Testis (tissue), 3 donors: ENCODE data around the gene OLFM1. TPM values are rescaled to one million over a fixed set of nuclear protein-coding genes. Genes with fewer than 3 reads are reported as not detected.

Experiments used
- DNase-seq: peaks from one replicate; pipeline ENCODE4 v3.0.0-alpha.2; 2019
- H3K27ac ChIP-seq, 2 donors: fragments of 200-600 bp; sonication (generic); one replicate each; pipeline ENCODE4 v1.5.1; 2019
- H3K27me3 ChIP-seq: fragments of 200-600 bp; sonication (generic); one replicate; pipeline ENCODE4 v1.5.1; 2019
- H3K36me3 ChIP-seq: fragments of 200-600 bp; sonication (generic); one replicate; pipeline ENCODE4 v1.5.1; 2017; ENCODE audit warnings: low read depth; ENCODE audit errors: missing control alignments
- H3K4me1 ChIP-seq: fragments of 200-600 bp; sonication (generic); one replicate; pipeline ENCODE4 v1.5.1; 2019
- H3K4me3 ChIP-seq, 2 donors: fragments of 200-600 bp; sonication (generic); one replicate each; pipeline ENCODE4 v1.5.1; 2017 to 2019
- H3K9me3 ChIP-seq: fragments of 200-600 bp; sonication (generic); one replicate; pipeline ENCODE4 v1.5.1; 2017
- POLR2A ChIP-seq: fragments of 450-650 bp; IDR thresholded peaks from one replicate; pipeline ENCODE4 v1.6.1; 2017; ENCODE audit warnings: antibody characterized with exemption, mild to moderate bottlenecking, moderate library complexity
- WGBS, 2 donors: methylation state at CpG; one replicate each; pipeline ENCODE4 v1.1.5; 2018; 5-methylcytosine and 5-hydroxymethylcytosine counted together
- intact Hi-C: fragments of 100-400 bp; cut with DNase I; formaldehyde crosslinking; loops from one replicate; pipeline ENCODE4 v1.15.1; 2023; ENCODE audit warnings: low total_unique reads
- polyA plus RNA-seq: library from polyadenylated mRNA; stranded (reverse); fragments of 350-450 nt; fragmentation: Illumina TruSeq; extraction: RNeasy Lipid Tissue Mini Kit (QIAGEN cat#74804); gene quantifications from one replicate; pipeline ENCODE4 v1.2.3, GENCODE V29; 2014; ENCODE audit warnings: low read depth, low replicate concordance; ENCODE audit not compliant: insufficient read depth
- total RNA-seq, 2 donors: library from RNA; depleted of rRNA; stranded (reverse); fragments of >200 nt; gene quantifications; one replicate each; pipeline ENCODE4 v1.2.3, GENCODE V29; 2016
- TF ChIP-seq, protein P1 (sequence below), 3 experiments: fragments of 450-650 bp in 2 of 3; fragments of 200-600 bp in 1 of 3; sonication (generic) in 1 of 3; IDR thresholded peaks; one replicate each; pipeline ENCODE4 v1.5.1; 2016 to 2019; ENCODE audit warnings: antibody characterized with exemption in 3 of 3, mild to moderate bottlenecking in 2 of 3, moderate library complexity in 1 of 3

Gene OLFM1
- total and polyA plus RNA-seq, 3 donors from 2014 or later: 13.9 to 24.4 (median 16.0) TPM

DNA sequence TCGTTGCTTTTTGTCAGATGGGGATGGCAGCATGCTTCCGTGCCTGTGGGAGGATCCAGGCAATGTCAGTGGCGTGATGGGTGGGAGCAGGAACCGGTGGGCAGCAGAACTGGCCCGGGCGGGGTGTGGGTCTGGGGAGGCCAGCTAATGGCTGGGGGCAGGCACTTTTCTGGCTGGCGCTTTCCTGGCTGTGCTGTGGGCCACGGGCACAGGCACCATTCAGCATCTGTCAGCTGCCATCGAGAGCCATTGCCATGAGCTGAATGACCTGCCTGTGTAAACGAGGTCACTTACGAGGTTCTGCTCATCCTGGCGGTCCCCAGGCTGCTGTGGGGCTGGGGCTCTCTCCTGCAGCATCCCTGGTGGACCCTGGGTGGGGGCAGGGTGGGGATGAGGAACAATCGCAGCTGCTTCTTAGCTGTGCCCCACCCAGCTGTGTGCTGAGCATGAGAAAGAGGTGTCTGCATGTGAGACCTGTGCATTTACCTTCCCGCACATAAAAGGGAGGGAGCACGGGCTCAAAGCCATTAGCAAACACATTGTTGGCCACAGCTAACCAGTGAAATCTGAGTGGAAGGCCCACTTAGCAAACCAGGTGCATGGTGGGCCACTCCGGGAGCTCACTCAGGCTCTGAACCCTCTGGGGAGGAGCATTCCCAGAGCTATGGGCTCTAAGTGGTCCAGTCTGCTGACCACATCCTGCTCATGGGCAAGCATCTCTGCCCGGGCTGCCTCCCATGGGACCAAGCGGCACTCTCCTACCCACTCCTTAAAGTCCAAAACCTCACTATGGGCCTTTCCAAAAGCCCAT lies 41.3 kb upstream of the OLFM1 start:
- no peak for DNase-seq
- intact Hi-C loops: no loop called here
- Histone ChIP-seq H3K4me3 (no peak overlapping the region), H3K36me3 (no peaks in the 10 kb centered on the region), H3K27ac (no peak overlapping the region), H3K4me1 (no peaks in the 10 kb centered on the region), H3K27me3 (no peaks in the 10 kb centered on the region), H3K9me3 (no peaks in the 10 kb centered on the region)
- WGBS, 2 donors: 89 to 92% methylated on average over 6 to 18 of the region's 18 CpGs
- TF ChIP-seq, protein P1, sequence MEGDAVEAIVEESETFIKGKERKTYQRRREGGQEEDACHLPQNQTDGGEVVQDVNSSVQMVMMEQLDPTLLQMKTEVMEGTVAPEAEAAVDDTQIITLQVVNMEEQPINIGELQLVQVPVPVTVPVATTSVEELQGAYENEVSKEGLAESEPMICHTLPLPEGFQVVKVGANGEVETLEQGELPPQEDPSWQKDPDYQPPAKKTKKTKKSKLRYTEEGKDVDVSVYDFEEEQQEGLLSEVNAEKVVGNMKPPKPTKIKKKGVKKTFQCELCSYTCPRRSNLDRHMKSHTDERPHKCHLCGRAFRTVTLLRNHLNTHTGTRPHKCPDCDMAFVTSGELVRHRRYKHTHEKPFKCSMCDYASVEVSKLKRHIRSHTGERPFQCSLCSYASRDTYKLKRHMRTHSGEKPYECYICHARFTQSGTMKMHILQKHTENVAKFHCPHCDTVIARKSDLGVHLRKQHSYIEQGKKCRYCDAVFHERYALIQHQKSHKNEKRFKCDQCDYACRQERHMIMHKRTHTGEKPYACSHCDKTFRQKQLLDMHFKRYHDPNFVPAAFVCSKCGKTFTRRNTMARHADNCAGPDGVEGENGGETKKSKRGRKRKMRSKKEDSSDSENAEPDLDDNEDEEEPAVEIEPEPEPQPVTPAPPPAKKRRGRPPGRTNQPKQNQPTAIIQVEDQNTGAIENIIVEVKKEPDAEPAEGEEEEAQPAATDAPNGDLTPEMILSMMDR (IDR thresholded peaks at IDR 0.05): no peak
- TF ChIP-seq POLR2A: no peak

DNA sequence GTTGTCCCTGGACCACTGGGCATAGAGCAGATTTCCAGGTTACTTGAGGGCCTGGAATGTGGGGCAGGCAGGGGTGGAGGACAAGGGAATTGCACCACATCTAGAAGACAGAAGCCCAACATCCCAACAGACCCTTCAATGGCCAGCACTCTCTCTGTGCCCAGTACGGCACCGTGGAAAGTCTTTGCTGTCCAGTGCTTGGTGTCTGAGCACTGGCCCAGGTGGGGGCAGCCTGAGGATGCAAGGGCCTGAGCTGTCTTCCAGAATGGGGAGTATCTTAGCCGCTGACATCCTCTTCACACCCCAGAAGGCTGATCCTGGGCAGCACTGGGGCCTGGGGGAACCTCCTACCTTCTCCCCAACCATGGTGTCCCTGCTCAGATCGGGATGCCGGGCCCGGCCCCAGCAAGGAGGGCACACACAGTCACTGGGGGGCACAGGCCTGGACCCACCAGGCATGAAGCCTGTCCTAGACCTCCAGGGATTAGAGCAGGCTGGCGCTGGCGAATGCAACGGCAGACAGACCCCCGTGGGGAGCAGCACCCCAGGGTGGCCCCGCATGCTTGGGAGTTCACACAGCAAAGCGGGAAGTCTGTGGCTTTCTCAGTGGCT lies 40.6 kb upstream of the OLFM1 start:
- 86 to 92% methylated on average over 8 to 12 of the region's 12 CpGs for WGBS, 2 donors
- intact Hi-C loops: no loop called here
- H3K9me3 ChIP-seq: no peaks in the 10 kb centered on the region
- no peak for DNase-seq
- no peak overlapping the region for H3K4me3 ChIP-seq
- no peak overlapping the region for H3K27ac ChIP-seq
- TF ChIP-seq, protein P1 (IDR thresholded peaks at IDR 0.05): no peak
- TF ChIP-seq POLR2A: no peak
- no peaks in the 10 kb centered on the region for H3K4me1 ChIP-seq
- no peaks in the 10 kb centered on the region for H3K27me3 ChIP-seq
- no peaks in the 10 kb centered on the region for H3K36me3 ChIP-seq

DNA sequence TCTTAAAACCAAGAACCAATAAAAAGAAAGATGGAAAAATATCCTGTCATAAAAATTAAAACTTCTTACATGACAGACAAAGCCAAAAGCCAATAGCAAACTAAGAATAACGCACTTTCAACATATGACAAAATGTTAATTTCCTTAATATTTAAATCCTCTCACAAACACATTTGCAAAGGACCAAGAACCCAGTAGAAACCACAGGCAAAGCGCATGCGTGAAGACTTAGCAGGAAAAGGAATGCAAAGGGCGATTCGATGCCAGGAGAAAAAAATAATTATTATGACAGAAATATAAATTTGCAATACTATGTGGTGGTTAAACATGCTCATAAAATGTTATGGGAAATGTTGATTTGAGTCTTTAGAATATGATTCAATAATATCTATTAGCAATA lies 39.9 kb upstream of the OLFM1 start:
- no peaks in the 10 kb centered on the region for H3K9me3 ChIP-seq
- H3K36me3 ChIP-seq: no peaks in the 10 kb centered on the region
- no peaks in the 10 kb centered on the region for H3K27me3 ChIP-seq
- no peak for DNase-seq
- TF ChIP-seq POLR2A: no peak
- TF ChIP-seq, protein P1 (IDR thresholded peaks at IDR 0.05): no peak
- H3K4me3 ChIP-seq: no peak overlapping the region
- H3K27ac ChIP-seq: no peak overlapping the region
- WGBS, 2 donors: 83 to 91% methylated on average over 5 of the region's 5 CpGs
- intact Hi-C loops: no loop called here
- H3K4me1 ChIP-seq: no peaks in the 10 kb centered on the region

DNA sequence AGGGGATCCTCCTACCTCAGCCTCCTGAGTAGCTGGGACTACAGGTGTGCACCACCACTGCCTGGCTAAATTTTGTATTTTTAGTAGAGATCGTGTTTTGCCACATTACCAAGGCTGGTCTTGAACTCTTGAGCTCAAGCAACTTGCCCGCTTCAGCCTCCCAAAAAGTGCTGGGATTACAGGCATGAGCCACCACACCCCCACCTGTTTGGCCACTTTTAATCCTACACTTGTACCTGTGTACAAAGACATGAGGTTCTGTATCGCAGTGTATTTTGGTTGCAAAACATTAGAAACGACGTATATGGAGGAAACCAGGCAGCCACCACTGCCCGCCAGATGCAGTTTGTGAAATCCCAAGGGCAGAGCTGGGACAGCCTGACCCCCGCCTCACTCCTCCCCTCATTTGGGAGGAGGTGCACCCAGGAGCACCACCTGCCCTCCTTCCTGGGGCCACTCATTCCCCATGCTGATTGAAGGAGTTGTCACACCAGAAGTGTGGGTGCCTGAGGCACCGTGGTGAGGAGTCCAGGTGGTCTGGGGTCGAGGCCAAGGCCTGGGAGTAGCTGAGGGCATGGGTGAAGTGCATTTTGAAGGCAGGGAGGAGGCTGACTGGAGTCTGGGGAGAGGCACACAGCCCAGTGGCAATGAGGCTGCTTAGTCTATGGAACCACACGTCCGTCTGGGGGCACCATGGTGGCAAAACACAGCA lies 39.3 kb upstream of the OLFM1 start:
- Histone ChIP-seq H3K27ac (no peak overlapping the region), H3K4me3 (no peak overlapping the region), H3K36me3 (no peaks in the 10 kb centered on the region), H3K27me3 (no peaks in the 10 kb centered on the region), H3K9me3 (no peaks in the 10 kb centered on the region), H3K4me1 (no peaks in the 10 kb centered on the region)
- 75 to 87% methylated on average over 11 of the region's 11 CpGs for WGBS, 2 donors
- TF ChIP-seq POLR2A: no peak
- TF ChIP-seq, protein P1 (IDR thresholded peaks at IDR 0.05): no peak
- intact Hi-C loops: no loop called here
- no peak for DNase-seq
